GM18951 (cell line): ENCODE results near the gene WDR7.

Source experiments
- POLR2A ChIP-seq: IDR thresholded peaks from 4 replicates; pipeline ENCODE4 v1.6.1; 2011; ENCODE audit warnings: mild to moderate bottlenecking; ENCODE audit not compliant: insufficient read length, insufficient read depth; ENCODE audit errors: extremely low read depth
- in situ Hi-C: fragments of 300-500 bp; cut with MboI; formaldehyde crosslinking; loops from one replicate; pipeline ENCODE4 v1.12.0; 2022; ENCODE audit warnings: low sequenced_read_pairs, mixed read lengths, inconsistent platforms; ENCODE audit not compliant: unreplicated experiment

WDR7 gene

DNA sequence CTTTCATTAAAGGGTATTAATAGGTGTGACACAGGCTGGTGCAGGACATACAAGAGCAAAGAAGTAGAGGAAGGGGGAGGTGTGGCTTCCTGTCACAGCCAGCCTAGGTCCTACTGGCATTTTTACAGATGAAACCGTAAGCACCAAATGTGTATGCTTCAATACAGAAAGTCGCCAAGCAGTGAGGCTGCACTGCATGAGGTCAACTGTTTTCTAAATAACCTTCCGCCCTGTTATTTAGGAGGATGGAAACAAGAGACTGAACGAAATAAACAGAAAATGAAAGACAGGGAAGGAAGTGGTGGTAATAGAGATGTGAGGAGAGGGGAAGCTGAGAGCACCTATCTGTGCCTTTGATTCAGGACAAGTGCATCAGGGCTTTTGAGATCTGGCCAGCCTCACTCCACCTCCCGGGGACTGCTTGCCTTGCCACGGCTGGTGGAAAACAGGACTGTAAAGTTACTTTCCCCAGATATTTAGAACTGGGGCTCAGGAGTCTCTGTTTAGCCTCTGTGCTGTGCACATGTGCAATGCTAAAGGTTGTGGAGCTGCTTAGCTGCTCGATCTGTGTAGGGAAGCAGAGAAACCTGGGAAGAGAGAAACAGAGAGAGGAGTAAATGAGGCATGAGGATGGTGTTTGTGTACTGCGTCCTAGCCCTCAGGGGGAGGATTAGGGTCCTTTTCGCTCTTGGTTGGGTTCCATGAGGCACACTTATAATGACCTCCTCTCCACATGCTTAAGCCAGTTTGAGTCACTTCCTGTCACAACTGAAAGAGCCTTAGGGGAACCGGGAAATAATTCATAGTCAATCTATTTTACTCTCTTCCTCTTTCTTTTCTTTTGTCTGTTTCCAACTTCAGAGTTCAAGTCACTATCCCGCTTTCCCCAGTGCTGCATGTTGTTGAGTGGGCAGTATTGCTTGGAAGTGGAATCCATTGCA, 433.4 kb downstream of the WDR7 start:
- in situ Hi-C loops: no loop called here
- TF ChIP-seq POLR2A: no peak

DNA sequence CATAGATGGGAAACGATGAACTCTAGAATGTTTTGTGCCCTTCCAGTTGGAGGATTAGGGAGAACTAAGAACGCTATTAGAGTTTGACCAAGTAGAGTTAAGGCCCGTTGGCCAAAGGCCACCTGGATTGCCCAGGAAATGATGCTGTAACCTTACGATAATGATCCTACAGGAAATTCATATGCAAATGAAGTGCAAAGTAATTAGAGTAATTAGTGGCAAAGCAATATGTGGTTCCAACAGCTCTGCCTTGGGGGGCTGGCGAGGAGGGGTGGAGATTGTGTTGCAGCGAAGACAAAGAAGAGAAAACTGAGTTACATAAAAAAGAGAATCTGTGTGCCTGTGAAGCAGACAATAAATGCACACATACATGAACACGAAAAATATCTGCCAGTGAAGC, 434.2 kb downstream of the WDR7 start:
- in situ Hi-C loops: no loop called here
- TF ChIP-seq POLR2A: no peak

DNA sequence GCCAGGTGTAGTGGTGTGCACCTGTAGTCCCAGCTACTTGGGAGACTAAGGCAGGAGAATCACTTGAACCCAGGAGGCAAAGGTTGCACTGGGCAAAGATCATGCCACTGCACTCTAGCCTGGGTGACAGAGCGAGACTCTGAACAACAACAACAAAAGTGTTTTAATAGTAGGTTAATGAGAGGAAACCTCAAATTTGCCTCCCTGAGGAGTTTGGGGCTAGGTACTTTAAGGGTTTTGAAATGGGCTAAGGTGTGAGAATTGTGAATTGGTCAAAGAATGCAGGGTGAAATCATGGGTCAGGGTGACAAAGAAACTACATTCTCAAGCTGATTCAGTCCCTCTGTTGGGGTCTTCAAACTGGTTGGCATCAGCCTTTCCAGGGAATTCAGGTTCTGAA, 435.0 kb downstream of the WDR7 start:
- in situ Hi-C loops: no loop called here
- no peak for TF ChIP-seq POLR2A
